Stomach (tissue), 4 donors: ENCODE measurements around the gene CLEC6A.

ENCODE experiments used
- EP300 ChIP-seq: sonication (generic); formaldehyde crosslinking; IDR thresholded peaks from one replicate; pipeline ENCODE4 v1.6.1; 2017; ENCODE audit warnings: antibody characterized with exemption
- POLR2A ChIP-seq, 4 donors: fragments of 450-650 bp; IDR thresholded peaks; one replicate each; pipeline ENCODE4 v1.6.1; 2016; ENCODE audit warnings: antibody characterized with exemption in 4 of 4, control low read depth in 2 of 4, mild to moderate bottlenecking in 1 of 4, moderate library complexity in 1 of 4
- POLR2AphosphoS5 ChIP-seq, 3 donors: sonication (generic); formaldehyde crosslinking; IDR thresholded peaks; one replicate each; pipeline ENCODE4 v1.6.1; 2016; ENCODE audit warnings: antibody characterized with exemption in 3 of 3
- TF ChIP-seq, protein P1 (sequence below), 7 experiments: fragments of 450-650 bp in 4 of 7; fragments of 200-600 bp in 3 of 7; sonication (generic) in 3 of 7; IDR thresholded peaks; one replicate each; pipeline ENCODE4 v1.5.1; 2016 to 2019; ENCODE audit warnings: antibody characterized with exemption in 7 of 7, control low read depth in 2 of 7, mild to moderate bottlenecking in 1 of 7

DNA sequence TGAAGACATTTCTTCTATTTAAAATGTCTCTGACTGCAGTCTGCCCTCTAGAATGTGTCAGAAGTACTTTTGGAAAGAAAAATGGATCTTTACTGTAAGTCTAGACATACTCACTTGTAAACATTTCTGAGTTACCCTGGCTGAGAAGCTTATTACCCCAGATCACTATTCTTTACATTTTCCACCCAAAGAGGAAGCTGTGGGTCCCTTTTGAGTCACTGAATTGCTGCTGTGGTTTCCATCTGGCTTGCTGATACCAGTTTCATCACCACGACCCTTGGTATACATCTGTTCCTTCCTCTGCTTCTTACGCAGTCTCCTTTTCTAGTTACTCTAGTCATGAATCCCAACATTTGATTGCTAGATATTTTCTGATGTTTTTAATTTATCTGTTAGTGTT is 37.3 kb downstream of the CLEC6A start:
- TF ChIP-seq POLR2AphosphoS5 (IDR thresholded peaks at IDR 0.05) (no peak), POLR2A (IDR thresholded peaks at IDR 0.05) (no peak), EP300 (no peak)
- TF ChIP-seq, protein P1, sequence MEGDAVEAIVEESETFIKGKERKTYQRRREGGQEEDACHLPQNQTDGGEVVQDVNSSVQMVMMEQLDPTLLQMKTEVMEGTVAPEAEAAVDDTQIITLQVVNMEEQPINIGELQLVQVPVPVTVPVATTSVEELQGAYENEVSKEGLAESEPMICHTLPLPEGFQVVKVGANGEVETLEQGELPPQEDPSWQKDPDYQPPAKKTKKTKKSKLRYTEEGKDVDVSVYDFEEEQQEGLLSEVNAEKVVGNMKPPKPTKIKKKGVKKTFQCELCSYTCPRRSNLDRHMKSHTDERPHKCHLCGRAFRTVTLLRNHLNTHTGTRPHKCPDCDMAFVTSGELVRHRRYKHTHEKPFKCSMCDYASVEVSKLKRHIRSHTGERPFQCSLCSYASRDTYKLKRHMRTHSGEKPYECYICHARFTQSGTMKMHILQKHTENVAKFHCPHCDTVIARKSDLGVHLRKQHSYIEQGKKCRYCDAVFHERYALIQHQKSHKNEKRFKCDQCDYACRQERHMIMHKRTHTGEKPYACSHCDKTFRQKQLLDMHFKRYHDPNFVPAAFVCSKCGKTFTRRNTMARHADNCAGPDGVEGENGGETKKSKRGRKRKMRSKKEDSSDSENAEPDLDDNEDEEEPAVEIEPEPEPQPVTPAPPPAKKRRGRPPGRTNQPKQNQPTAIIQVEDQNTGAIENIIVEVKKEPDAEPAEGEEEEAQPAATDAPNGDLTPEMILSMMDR (IDR thresholded peaks at IDR 0.05): no peak
